Tibial nerve (tissue), 4 donors: ENCODE measurements around the gene RASL10A. TPM values are rescaled to one million over a fixed set of nuclear protein-coding genes. Genes with fewer than 3 reads are reported as not detected.
A peak's percentile ranks its signal among the peaks of the same experiment; 100 is the strongest.

Experiments used
- DNase-seq, 2 donors: peaks; one replicate each; pipeline ENCODE4 v3.0.0-alpha.2; 2019; ENCODE audit warnings: low spot score in 2 of 2
- H3K27ac ChIP-seq, 4 donors: fragments of 200-600 bp; sonication (generic) in 3 of 4; one replicate each; pipeline ENCODE4 v1.5.1; 2017 to 2019; ENCODE audit warnings: mild to moderate bottlenecking in 1 of 4
- H3K27me3 ChIP-seq, 2 donors: fragments of 200-600 bp; sonication (generic) in 1 of 2; one replicate each; pipeline versions ENCODE4 v1.5.1 to v1.6.0; 2017 to 2019
- H3K36me3 ChIP-seq, 3 donors: fragments of 200-600 bp; sonication (generic); one replicate each; pipeline ENCODE4 v1.5.1; 2018 to 2019
- H3K4me1 ChIP-seq, 4 donors: fragments of 200-600 bp; sonication (generic) in 3 of 4; one replicate each; pipeline ENCODE4 v1.5.1; 2017 to 2019
- H3K4me3 ChIP-seq, 4 donors: fragments of 200-600 bp; sonication (generic) in 3 of 4; one replicate each; pipeline ENCODE4 v1.5.1; 2017 to 2019; ENCODE audit warnings: mild to moderate bottlenecking in 1 of 4, moderate library complexity in 1 of 4
- H3K9me3 ChIP-seq, 4 donors: fragments of 200-600 bp; sonication (generic) in 3 of 4; one replicate each; pipeline ENCODE4 v1.5.1; 2017 to 2019
- CTCF ChIP-seq, 5 experiments: fragments of 200-600 bp in 3 of 5; fragments of 450-650 bp in 2 of 5; sonication (generic) in 3 of 5; IDR thresholded peaks; one replicate each; pipeline ENCODE4 v1.5.1; 2016 to 2019; ENCODE audit warnings: antibody characterized with exemption in 5 of 5, mild to moderate bottlenecking in 3 of 5, moderate library complexity in 2 of 5
- EP300 ChIP-seq, 2 donors: sonication (generic); formaldehyde crosslinking; IDR thresholded peaks; one replicate each; pipeline ENCODE4 v1.6.1; 2017; ENCODE audit warnings: antibody characterized with exemption in 2 of 2, mild to moderate bottlenecking in 1 of 2
- POLR2A ChIP-seq, 2 donors: fragments of 450-650 bp; IDR thresholded peaks; one replicate each; pipeline ENCODE4 v1.6.1; 2017; ENCODE audit warnings: antibody characterized with exemption in 2 of 2, mild to moderate bottlenecking in 2 of 2, moderate library complexity in 2 of 2
- WGBS, 2 donors: methylation state at CpG; one replicate each; pipeline ENCODE4 v1.1.5; 2018; 5-methylcytosine and 5-hydroxymethylcytosine counted together
- total RNA-seq, 4 donors: library from RNA; depleted of rRNA; stranded (reverse); fragments of >200 nt; gene quantifications; one replicate each; pipeline ENCODE4 v1.1.0, GENCODE V29; 2016

The RASL10A gene
- total RNA-seq, 4 donors from 2014 or later = 2.2 to 6.6 (median 3.3) TPM; not detected in 1

- Histone ChIP-seq H3K4me1 (peaks cover 0 to 76% (median 50%) of the 10 kb centered on the region in 4 donors), H3K36me3 (peaks cover 0 to 42% (median 0%) of the 10 kb centered on the region in 3 donors), H3K27ac (peak overlapping the region; percentile 96 to 99 (median 99)), H3K4me3 (peak overlapping the region; percentile 86 to 100 (median 92)), H3K9me3 (no peaks in the 10 kb centered on the region), H3K27me3 (no peaks in the 10 kb centered on the region)
- TF ChIP-seq EP300 (IDR thresholded peaks at IDR 0.05) = no peak
- no peak for DNase-seq
- 10 to 13% methylated on average over 13 of the region's 13 CpGs for WGBS, 2 donors
Observed at GRCh38 chr22:29269731-29270474, 45.6 kb downstream of the RASL10A start.

DNA sequence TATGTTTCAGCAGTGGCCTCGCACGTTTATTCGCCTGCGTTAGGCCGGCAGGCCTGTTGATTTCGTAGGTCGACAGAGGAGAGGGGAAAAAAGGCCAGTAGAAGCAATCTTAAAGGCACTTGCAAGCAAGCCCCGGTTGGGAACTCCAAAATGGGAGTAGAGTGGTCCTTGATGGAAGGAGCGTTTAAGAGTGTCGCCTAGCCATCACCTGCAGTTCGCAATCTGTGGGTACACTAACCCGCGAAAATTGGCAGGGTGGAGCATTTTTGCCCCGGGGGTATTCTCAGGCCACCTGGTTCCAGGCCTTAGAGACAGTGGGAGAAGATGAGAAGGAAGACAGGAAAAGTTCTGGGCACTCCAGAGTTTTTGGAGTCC lies 46.3 kb downstream of the RASL10A start:
- TF ChIP-seq POLR2A (IDR thresholded peaks at IDR 0.05) (no peak), CTCF (IDR thresholded peaks at IDR 0.05) (no peak), EP300 (IDR thresholded peaks at IDR 0.05) (no peak)
- no peaks in the 10 kb centered on the region for H3K9me3 ChIP-seq
- H3K27ac ChIP-seq = peak overlapping the region; percentile 96 to 99 (median 99)
- H3K4me3 ChIP-seq = peak overlapping the region; percentile 86 to 100 (median 92)
- peaks cover 0 to 69% (median 50%) of the 10 kb centered on the region in 4 donors for H3K4me1 ChIP-seq
- peaks cover 0 to 42% (median 0%) of the 10 kb centered on the region in 3 donors for H3K36me3 ChIP-seq
- 1 to 3% methylated on average over 14 of the region's 14 CpGs for WGBS, 2 donors
- no peaks in the 10 kb centered on the region for H3K27me3 ChIP-seq
- DNase-seq = no peak

- Histone ChIP-seq H3K4me1 (peaks cover 0 to 64% (median 48%) of the 10 kb centered on the region in 4 donors), H3K4me3 (peak overlapping the region; percentile 86 to 100 (median 92)), H3K27me3 (no peaks in the 10 kb centered on the region), H3K36me3 (peaks cover 0 to 42% (median 0%) of the 10 kb centered on the region in 3 donors), H3K9me3 (no peaks in the 10 kb centered on the region), H3K27ac (peak overlapping the region; percentile 96 to 99 (median 99))
- TF ChIP-seq EP300 (IDR thresholded peaks at IDR 0.05) = no peak
- no peak for TF ChIP-seq CTCF (IDR thresholded peaks at IDR 0.05)
- no peak for TF ChIP-seq POLR2A (IDR thresholded peaks at IDR 0.05)
- DNase-seq = peak in 1 of 2 donors; percentile 44
- WGBS, 2 donors = 0 to 1% methylated on average over 27 to 31 of the region's 51 CpGs
Observed at GRCh38 chr22:29268511-29269229, 46.8 kb downstream of the RASL10A start.

DNA sequence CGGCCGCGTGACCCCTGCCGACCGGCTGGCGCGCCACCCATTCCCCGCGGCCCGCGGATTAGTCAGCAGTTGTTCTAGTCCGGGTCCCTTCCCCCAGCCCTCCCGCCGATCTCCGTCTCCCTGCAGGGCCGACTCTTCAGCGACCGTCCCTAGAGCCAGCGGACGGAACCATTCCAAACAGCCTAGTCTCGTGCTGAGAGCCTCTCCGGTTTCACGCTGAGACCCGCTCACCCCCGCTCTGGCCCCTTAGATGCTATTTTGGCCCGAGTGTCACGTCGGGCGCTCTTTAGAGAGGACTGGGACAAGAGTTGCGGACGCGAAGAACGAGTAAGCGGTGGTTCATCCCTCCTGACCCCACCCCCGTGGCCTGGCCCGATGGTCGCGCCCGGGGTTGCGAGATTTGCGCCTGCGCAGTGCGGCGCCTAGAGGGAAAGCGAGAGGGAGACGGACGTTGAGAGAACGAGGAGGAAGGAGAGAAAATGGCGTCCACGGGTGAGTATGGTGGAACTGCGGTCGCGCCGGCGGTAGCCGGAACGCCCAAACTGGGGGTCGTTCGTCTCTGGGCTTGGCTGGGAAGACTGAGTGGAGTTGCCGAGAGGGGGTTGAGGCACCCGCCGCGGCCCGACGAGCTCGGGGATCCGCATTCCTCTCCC lies 47.5 kb downstream of the RASL10A start, which contains the start of the genes EWSR1 and RHBDD3:
TSS of gene EWSR1 (plus strand) at position 411 of the 653 bp plus-strand sequence. CDS start at position 480, 69 bp downstream.
TSS of gene RHBDD3 (minus strand) at position 124 of the 653 bp plus-strand sequence. CDS start 2,355 bp downstream, outside the sequence.
- peak; percentile 89 to 94 for DNase-seq
- 0 to 1% methylated on average over 47 to 54 of the region's 67 CpGs for WGBS, 2 donors
- H3K27me3 ChIP-seq = no peaks in the 10 kb centered on the region
- H3K4me3 ChIP-seq = peak within 1 kb of the TSS; percentile 86 to 100 (median 92)
- no peaks in the 10 kb centered on the region for H3K9me3 ChIP-seq
- peak within 1 kb of the TSS; percentile 96 to 99 (median 99) for H3K27ac ChIP-seq
- H3K4me1 ChIP-seq = peaks cover 0 to 57% (median 42%) of the 10 kb centered on the region in 4 donors
- H3K36me3 ChIP-seq = peaks cover 0 to 38% (median 0%) of the 10 kb centered on the region in 3 donors
- TF ChIP-seq CTCF (IDR thresholded peaks at IDR 0.05) = peak in 2 of 5 experiments; percentile 66 to 74
- peak; percentile 77 to 99 for TF ChIP-seq EP300 (IDR thresholded peaks at IDR 0.05)
- peak; percentile 85 to 91 for TF ChIP-seq POLR2A (IDR thresholded peaks at IDR 0.05)

- Histone ChIP-seq H3K36me3 (peaks cover 0 to 32% (median 0%) of the 10 kb centered on the region in 3 donors), H3K27ac (peak overlapping the region; percentile 96 to 99 (median 99)), H3K4me3 (peak overlapping the region; percentile 86 to 100 (median 92)), H3K27me3 (no peaks in the 10 kb centered on the region), H3K9me3 (no peaks in the 10 kb centered on the region), H3K4me1 (peaks cover 0 to 52% (median 38%) of the 10 kb centered on the region in 4 donors)
- WGBS, 2 donors = 0% methylated on average over 3 to 12 of the region's 32 CpGs
- no peak for DNase-seq
- TF ChIP-seq CTCF (IDR thresholded peaks at IDR 0.05) (no peak), POLR2A (IDR thresholded peaks at IDR 0.05) (no peak), EP300 (IDR thresholded peaks at IDR 0.05) (no peak)
Observed at GRCh38 chr22:29267462-29267857, 48.0 kb downstream of the RASL10A start.
